NCI-H748 (cell line): ENCODE results near the gene PALD1.

Experiments
- DNase-seq: peaks from one replicate; lab custom pipeline; 2025; ENCODE audit not compliant: unreplicated experiment; lab: John Stamatoyannopoulos, UW

PALD1 gene

GRCh38 chr10:70587045-70587658 lies 108.6 kb downstream of the PALD1 start:
- no peak for DNase-seq

GRCh38 chr10:70588255-70588654 lies 109.7 kb downstream of the PALD1 start:
- no peak for DNase-seq

GRCh38 chr10:70588859-70589570 lies 110.4 kb downstream of the PALD1 start:
- no peak for DNase-seq

GRCh38 chr10:70589762-70590654 lies 111.4 kb downstream of the PALD1 start:
- no peak for DNase-seq

- DNase-seq = no peak
These were observed 112.3 kb downstream of the PALD1 start for GRCh38 chr10:70590655-70591416.

GRCh38 chr10:70592186-70592735 lies 113.7 kb downstream of the PALD1 start:
- no peak for DNase-seq

GRCh38 chr10:70592746-70593512 lies 114.4 kb downstream of the PALD1 start:
- DNase-seq = no peak

GRCh38 chr10:70593513-70593890 lies 114.9 kb downstream of the PALD1 start:
- no peak for DNase-seq

- no peak for DNase-seq
These were observed 115.6 kb downstream of the PALD1 start for GRCh38 chr10:70594161-70594560.

GRCh38 chr10:70595566-70596016 lies 117.0 kb downstream of the PALD1 start:
- DNase-seq = no peak

- DNase-seq = no peak
These were observed 117.7 kb downstream of the PALD1 start for GRCh38 chr10:70596110-70596798.

GRCh38 chr10:70596860-70597809 lies 118.6 kb downstream of the PALD1 start:
- no peak for DNase-seq

GRCh38 chr10:70597856-70598815 lies 119.6 kb downstream of the PALD1 start:
- no peak for DNase-seq

GRCh38 chr10:70598857-70599295 lies 120.3 kb downstream of the PALD1 start:
- DNase-seq = no peak

GRCh38 chr10:70599319-70599718 lies 120.8 kb downstream of the PALD1 start:
- DNase-seq = no peak

GRCh38 chr10:70599791-70600190 lies 121.2 kb downstream of the PALD1 start:
- no peak for DNase-seq
